Sigmoid colon (tissue), 7 donors: ENCODE data around the gene OR7A17. TPM values are rescaled to one million over a fixed set of nuclear protein-coding genes. Genes with fewer than 3 reads are reported as not detected.

Source experiments
- DNase-seq: peaks from one replicate; pipeline ENCODE4 v3.0.0-alpha.2; 2019
- H3K27ac ChIP-seq, 4 donors: fragments of 200-600 bp; sonication (generic); one replicate each; pipeline ENCODE4 v1.5.1; 2016 to 2019; ENCODE audit warnings: mild to moderate bottlenecking in 1 of 4
- H3K27me3 ChIP-seq, 3 donors: fragments of 200-600 bp; sonication (generic); one replicate each; pipeline ENCODE4 v1.5.1; 2019; ENCODE audit warnings: mild to moderate bottlenecking in 1 of 3
- H3K36me3 ChIP-seq, 4 donors: fragments of 200-600 bp; sonication (generic); one replicate each; pipeline ENCODE4 v1.5.1; 2016 to 2019
- H3K4me1 ChIP-seq, 4 donors: fragments of 200-600 bp; sonication (generic); one replicate each; pipeline ENCODE4 v1.5.1; 2017 to 2019
- H3K4me3 ChIP-seq, 4 donors: fragments of 200-600 bp; sonication (generic); one replicate each; pipeline ENCODE4 v1.5.1; 2017 to 2019; ENCODE audit warnings: mild to moderate bottlenecking in 2 of 4, moderate library complexity in 1 of 4
- H3K9me3 ChIP-seq, 4 donors: fragments of 200-600 bp in 3 of 4; sonication (generic) in 3 of 4; one replicate each; pipeline versions ENCODE4 v1.5.1 to v1.6.1; 2013 to 2019
- EP300 ChIP-seq, 4 donors: sonication (generic); formaldehyde crosslinking; IDR thresholded peaks; one replicate each; pipeline ENCODE4 v1.6.1; 2017; ENCODE audit warnings: antibody characterized with exemption in 4 of 4
- POLR2A ChIP-seq, 2 donors: fragments of 450-650 bp; IDR thresholded peaks; one replicate each; pipeline ENCODE4 v1.6.1; 2016; ENCODE audit warnings: antibody characterized with exemption in 2 of 2, mild to moderate bottlenecking in 2 of 2, moderate library complexity in 2 of 2
- POLR2AphosphoS5 ChIP-seq, 4 donors: sonication (generic); formaldehyde crosslinking; IDR thresholded peaks; one replicate each; pipeline ENCODE4 v1.6.1; 2017; ENCODE audit warnings: antibody characterized with exemption in 4 of 4
- WGBS, 2 donors: extraction: QIAGEN DNeasy Blood & Tissue Kit; methylation state at CpG; one replicate each; pipeline ENCODE4 v1.1.7; 2013; 5-methylcytosine and 5-hydroxymethylcytosine counted together
- intact Hi-C: fragments of 100-400 bp; cut with DNase I; formaldehyde crosslinking; loops from one replicate; pipeline ENCODE4 v1.15.1; 2023
- polyA plus RNA-seq, 3 donors: library from polyadenylated mRNA; stranded (reverse); fragments of 200-250 nt; gene quantifications; one replicate each; pipeline ENCODE4 v1.2.3, GENCODE V29; 2013
- total RNA-seq, 4 donors: library from RNA; depleted of rRNA; stranded (reverse); fragments of >200 nt; gene quantifications; one replicate each; pipeline ENCODE4 v1.1.0, GENCODE V29; 2016
- TF ChIP-seq, protein P1 (sequence below), 4 experiments: fragments of 450-650 bp in 3 of 4; fragments of 200-600 bp in 1 of 4; IDR thresholded peaks; one replicate each; pipeline ENCODE4 v1.5.1; 2016 to 2019; ENCODE audit warnings: antibody characterized with exemption in 4 of 4, mild to moderate bottlenecking in 3 of 4, moderate library complexity in 2 of 4
- donor health status: healthy with polysubstance abuse.
- donor health status: Bipolar disorder and iron deficiency.
- donor health status: healthy.

OR7A17 gene
- total and polyA plus RNA-seq, 7 donors, result not detected

DNA sequence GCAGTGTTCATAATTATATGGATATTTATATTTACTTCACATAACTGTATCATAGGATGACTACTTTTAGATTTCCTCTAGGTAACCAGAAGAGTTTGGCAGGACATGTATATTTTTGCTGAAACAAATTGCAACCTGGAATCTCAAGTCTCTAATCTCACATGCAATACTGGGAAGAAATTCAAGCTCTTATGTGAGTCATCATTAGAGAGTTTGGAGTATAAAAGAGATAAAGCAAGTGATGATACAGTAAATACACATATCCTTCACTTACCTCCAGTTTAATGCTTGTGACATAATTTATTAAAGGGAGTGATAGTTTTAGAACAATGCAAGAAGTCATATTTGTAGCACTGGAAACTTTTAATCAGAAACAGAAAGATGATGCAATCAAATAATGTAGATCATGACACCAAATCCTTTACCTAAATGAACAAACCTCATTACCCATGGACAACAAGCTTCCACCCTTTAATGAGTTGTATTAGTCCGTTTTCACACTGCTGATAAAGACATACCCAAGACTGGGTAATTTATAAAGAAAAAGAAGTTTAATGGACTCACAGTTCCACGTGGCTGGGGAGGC is 15.8 kb upstream of the OR7A17 start:
- H3K9me3 ChIP-seq, result no peaks in the 10 kb centered on the region
- no peak overlapping the region for H3K4me3 ChIP-seq
- H3K4me1 ChIP-seq, result no peaks in the 10 kb centered on the region
- H3K27me3 ChIP-seq, result peaks cover 0 to 16% (median 0%) of the 10 kb centered on the region in 3 donors
- no peak overlapping the region for H3K27ac ChIP-seq
- intact Hi-C loops, result no loop called here
- no peak for TF ChIP-seq POLR2AphosphoS5 (IDR thresholded peaks at IDR 0.05)
- TF ChIP-seq, protein P1, sequence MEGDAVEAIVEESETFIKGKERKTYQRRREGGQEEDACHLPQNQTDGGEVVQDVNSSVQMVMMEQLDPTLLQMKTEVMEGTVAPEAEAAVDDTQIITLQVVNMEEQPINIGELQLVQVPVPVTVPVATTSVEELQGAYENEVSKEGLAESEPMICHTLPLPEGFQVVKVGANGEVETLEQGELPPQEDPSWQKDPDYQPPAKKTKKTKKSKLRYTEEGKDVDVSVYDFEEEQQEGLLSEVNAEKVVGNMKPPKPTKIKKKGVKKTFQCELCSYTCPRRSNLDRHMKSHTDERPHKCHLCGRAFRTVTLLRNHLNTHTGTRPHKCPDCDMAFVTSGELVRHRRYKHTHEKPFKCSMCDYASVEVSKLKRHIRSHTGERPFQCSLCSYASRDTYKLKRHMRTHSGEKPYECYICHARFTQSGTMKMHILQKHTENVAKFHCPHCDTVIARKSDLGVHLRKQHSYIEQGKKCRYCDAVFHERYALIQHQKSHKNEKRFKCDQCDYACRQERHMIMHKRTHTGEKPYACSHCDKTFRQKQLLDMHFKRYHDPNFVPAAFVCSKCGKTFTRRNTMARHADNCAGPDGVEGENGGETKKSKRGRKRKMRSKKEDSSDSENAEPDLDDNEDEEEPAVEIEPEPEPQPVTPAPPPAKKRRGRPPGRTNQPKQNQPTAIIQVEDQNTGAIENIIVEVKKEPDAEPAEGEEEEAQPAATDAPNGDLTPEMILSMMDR (IDR thresholded peaks at IDR 0.05), result no peak
- TF ChIP-seq POLR2A (IDR thresholded peaks at IDR 0.05), result no peak
- TF ChIP-seq EP300 (IDR thresholded peaks at IDR 0.05), result no peak
- 21 to 38% methylated on average over 2 of the region's 2 CpGs for WGBS, 2 donors
- H3K36me3 ChIP-seq, result no peaks in the 10 kb centered on the region
- DNase-seq, result no peak

DNA sequence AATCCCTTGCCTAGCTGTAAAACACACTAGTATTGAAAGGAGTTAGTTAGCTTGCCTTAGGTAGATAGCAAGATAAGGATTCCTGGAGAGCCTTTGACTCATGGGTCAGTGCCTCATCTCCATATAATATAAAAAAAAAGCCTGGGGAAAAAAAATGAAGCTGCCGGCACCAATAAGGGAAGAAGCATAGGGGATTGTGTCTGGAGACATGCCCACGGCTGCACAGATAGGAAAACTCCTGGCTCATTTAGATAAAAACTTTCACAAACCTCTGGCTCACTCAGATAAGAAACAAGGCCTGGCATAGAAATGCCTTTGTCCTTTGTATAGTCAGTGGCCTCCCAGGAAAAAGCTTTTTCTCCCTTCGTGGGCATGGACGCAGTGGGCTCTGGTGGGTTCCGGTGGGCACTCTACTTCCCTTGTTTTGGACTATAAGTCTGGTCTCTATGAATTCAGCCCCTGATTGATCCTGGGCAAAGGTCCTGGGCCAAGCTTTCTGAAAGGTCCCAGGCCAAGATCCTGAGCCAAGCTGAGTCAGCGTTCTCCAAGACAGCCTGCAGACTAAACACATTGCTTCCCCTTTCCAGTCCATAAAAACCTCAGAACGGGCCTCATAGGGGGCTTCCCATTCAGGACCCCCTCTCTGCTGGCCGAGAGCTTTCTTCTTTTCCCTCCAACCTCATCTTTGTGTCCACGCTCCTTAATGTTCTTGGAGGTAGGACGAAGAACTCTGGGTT is 4.9 kb upstream of the OR7A17 start:
- intact Hi-C loops, result no loop called here
- H3K36me3 ChIP-seq, result no peaks in the 10 kb centered on the region
- H3K27ac ChIP-seq, result no peak overlapping the region
- 49 to 51% methylated on average over 10 of the region's 10 CpGs for WGBS, 2 donors
- TF ChIP-seq, protein P1 (IDR thresholded peaks at IDR 0.05), result no peak
- TF ChIP-seq POLR2AphosphoS5 (IDR thresholded peaks at IDR 0.05) (no peak), POLR2A (IDR thresholded peaks at IDR 0.05) (no peak), EP300 (IDR thresholded peaks at IDR 0.05) (no peak)
- DNase-seq, result peak; percentile 62
- H3K4me1 ChIP-seq, result peaks cover 0 to 5% (median 0%) of the 10 kb centered on the region in 4 donors
- H3K27me3 ChIP-seq, result peaks cover 0 to 15% (median 3%) of the 10 kb centered on the region in 3 donors
- H3K9me3 ChIP-seq, result no peaks in the 10 kb centered on the region
- H3K4me3 ChIP-seq, result no peak overlapping the region

DNA sequence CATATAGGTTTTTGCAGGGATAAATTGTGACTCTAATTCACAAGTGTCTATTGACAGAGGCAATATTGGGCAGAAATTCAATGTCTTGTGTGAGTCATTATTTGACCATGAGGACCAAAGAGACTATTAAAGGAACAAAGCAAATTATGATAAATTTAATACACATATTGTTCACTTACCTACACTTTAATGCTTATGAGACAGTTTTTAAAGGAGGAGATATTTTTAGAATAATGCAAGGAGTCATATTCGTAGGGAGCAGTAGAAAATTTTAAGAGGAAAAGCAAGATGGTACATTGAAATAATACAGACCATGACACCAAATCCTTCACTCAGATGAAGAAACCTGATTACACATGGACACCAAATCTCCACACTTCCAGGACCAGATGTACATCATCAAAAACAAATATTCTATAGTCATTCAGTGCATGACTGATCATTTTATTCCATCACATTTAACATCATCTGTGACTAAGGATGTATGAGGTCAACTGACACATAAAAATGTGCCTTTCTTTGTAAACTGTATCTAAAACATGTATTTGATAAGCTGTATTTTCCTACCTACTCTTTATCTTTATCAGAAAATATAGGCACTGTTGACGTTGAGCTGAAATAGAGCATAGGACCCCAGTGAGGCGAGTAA is 4.2 kb upstream of the OR7A17 start:
- 62 to 76% methylated on average over 3 of the region's 3 CpGs for WGBS, 2 donors
- no peak overlapping the region for H3K4me3 ChIP-seq
- TF ChIP-seq POLR2A (IDR thresholded peaks at IDR 0.05) (no peak), POLR2AphosphoS5 (IDR thresholded peaks at IDR 0.05) (no peak), EP300 (IDR thresholded peaks at IDR 0.05) (no peak)
- TF ChIP-seq, protein P1 (IDR thresholded peaks at IDR 0.05), result no peak
- peaks cover 0 to 5% (median 0%) of the 10 kb centered on the region in 4 donors for H3K4me1 ChIP-seq
- DNase-seq, result no peak
- intact Hi-C loops, result no loop called here
- no peak overlapping the region for H3K27ac ChIP-seq
- no peaks in the 10 kb centered on the region for H3K36me3 ChIP-seq
- H3K9me3 ChIP-seq, result no peaks in the 10 kb centered on the region
- H3K27me3 ChIP-seq, result peaks cover 0 to 13% (median 3%) of the 10 kb centered on the region in 3 donors

DNA sequence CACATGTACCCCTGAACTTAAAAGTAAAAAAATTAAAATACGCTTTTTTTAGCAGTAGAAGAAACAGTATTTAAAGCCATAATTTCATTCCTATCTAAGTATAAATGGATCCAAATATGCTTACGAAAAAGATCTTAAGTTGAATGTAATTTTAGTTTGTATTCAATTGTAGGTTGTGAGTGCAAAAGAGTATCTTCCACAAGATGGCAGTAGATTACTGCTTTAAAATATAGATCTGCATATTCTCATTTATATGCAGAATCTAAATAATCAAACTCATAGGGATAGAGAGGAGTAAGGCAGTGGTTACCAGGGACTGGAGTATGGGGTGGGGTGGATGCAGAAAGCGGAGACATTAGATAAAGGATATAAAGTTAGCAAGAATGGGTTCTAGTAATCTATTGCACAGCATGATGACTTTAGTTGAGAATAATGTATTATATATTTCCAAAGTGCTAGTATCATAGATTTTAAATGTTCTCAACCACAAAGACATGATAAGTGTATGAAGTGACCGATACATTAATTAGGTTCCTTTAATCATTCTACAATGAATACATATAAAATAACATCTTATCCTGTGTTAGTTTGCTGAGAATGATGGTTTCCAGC is 14.2 kb downstream of the OR7A17 start:
- intact Hi-C loops, result no loop called here
- no peaks in the 10 kb centered on the region for H3K36me3 ChIP-seq
- whole genome bisulfite sequencing, 2 donors, result 73 to 80% methylated on average over 4 of the region's 4 CpGs
- no peak overlapping the region for H3K4me3 ChIP-seq
- H3K4me1 ChIP-seq, result no peaks in the 10 kb centered on the region
- H3K9me3 ChIP-seq, result no peaks in the 10 kb centered on the region
- H3K27me3 ChIP-seq, result no peaks in the 10 kb centered on the region
- TF ChIP-seq POLR2A (IDR thresholded peaks at IDR 0.05) (no peak), POLR2AphosphoS5 (IDR thresholded peaks at IDR 0.05) (no peak), EP300 (IDR thresholded peaks at IDR 0.05) (no peak)
- TF ChIP-seq, protein P1 (IDR thresholded peaks at IDR 0.05), result no peak
- no peak for DNase-seq
- no peak overlapping the region for H3K27ac ChIP-seq
